GM12892 (cell line): ENCODE measurements around the gene AHNAK2.

Experiments used
- POLR2A ChIP-seq: IDR thresholded peaks from 2 replicates; pipeline ENCODE4 v1.6.1; 2011; ENCODE audit warnings: low read depth, low read length, control low read depth
- POLR2AphosphoS5 ChIP-seq: IDR thresholded peaks from 2 replicates; pipeline ENCODE4 v1.6.1; 2011; ENCODE audit warnings: low read depth, low read length, control low read depth

DNA sequence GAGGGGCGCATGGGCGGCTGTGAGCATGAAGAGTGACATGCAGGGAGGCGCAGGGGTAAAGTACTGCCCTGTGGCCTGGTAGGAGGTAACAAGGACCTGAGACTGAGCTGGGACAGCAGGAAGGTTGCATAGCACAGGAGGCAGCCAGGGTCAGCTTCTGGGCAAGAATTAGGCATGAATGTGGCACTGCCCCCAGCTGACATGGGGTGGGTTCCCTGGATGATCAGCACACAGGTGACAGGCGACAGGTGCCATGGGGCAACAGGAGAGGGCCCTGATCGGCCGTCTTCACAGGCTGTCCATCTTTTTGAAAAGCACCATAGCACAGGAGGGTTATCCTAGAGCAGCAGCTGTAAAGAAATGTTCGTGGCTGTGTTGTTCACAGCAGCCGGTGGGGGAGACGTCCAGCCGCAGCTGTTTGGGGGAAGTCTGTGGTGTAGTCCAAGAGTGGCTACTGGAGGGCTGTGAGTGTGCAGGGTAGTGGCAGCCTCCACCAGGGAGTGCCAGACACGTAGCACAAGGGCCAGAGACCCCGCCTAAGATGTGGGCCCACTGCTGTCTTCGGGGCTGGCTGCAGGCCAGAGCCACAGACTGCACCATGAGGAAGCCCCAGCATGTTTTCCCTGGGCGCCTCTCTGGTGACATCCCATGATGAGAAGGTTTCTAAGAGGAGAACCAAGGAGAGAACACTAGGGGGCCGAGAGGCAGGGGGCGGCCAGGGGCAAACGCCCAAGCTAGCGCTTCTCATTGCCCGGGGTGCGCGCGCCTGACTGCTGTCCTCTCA, 15.8 kb upstream of the AHNAK2 start:
- TF ChIP-seq POLR2A (no peak), POLR2AphosphoS5 (no peak)
